ENCODE measurements around the gene CDS2.

- TF ChIP-seq CTCF (IDR thresholded peaks at IDR 0.05) (no peak), EP300 (IDR thresholded peaks at IDR 0.05) (no peak), POLR2A (IDR thresholded peaks at IDR 0.05) (no peak)
These were observed 34.8 kb downstream of the CDS2 start for GRCh38 chr20:5161536-5162164.

Measured in stomach (tissue), 4 donors.